HG03095 (cell line): ENCODE results near the gene IL17A.

Experiments
- ATAC-seq: cut with Tn5 transposase; IDR thresholded peaks from one replicate; pipeline ENCODE4 v1.9.1; 2021; ENCODE audit warnings: moderate library complexity; ENCODE audit not compliant: unreplicated experiment

The IL17A gene

DNA sequence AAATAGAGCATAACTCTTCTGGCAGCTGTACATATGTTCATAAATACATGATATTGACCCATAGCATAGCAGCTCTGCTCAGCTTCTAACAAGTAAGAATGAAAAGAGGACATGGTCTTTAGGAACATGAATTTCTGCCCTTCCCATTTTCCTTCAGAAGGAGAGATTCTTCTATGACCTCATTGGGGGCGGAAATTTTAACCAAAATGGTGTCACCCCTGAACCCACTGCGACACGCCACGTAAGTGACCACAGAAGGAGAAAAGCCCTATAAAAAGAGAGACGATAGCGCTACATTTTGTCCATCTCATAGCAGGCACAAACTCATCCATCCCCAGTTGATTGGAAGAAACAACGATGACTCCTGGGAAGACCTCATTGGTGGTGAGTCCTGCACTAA is at the start of gene IL17A:
TSS of gene IL17A (plus strand) at position 301 of the 400 bp plus-strand sequence. CDS start at position 358, 57 bp downstream.
- ATAC-seq: no peak

DNA sequence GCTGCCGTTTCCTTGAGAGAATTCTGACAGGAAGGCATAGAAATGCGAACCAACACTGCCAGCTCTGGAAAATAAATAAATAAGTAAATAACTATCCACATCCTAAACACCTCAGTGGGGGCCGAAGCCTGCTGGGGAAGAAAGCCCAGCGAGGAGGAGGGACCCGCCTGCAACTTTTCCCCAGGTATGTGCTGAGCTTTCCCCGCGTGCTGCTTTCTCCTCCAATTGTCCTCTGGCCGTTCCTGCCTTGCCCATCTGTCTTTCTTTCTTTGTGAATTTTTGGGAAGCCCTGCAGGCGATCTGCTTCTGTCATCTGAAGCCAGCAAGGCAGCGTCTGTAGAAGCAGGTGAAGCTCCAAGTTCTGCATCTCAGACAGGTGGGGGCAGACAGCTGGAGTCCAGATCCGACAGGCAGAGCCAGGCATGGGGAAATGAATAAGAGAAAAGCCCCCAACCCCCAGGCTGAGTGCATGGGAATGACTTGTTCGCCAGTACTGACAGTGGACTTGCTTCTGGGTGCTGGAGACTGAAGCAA is 49.2 kb upstream of the IL17A start:
- ATAC-seq: no peak

DNA sequence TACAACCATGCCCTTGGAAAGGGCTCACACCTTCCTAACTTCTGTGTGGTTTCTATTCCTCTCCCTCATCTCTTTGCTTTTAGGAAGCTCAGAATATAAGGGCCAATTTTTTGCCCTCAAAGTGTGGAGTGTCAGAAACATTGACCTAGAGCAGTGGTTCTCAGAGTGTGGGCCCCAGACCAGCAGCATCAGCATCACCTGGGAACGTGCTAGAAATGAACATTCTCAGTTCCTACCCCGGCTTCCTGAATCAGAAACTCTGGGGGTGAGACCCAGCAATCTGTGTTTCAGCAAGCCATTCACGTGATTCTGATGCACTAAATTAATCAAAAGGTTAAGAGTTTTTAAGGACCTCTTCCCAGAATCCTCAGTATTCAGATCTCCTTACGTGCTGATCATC is 47.9 kb upstream of the IL17A start:
- ATAC-seq: no peak

DNA sequence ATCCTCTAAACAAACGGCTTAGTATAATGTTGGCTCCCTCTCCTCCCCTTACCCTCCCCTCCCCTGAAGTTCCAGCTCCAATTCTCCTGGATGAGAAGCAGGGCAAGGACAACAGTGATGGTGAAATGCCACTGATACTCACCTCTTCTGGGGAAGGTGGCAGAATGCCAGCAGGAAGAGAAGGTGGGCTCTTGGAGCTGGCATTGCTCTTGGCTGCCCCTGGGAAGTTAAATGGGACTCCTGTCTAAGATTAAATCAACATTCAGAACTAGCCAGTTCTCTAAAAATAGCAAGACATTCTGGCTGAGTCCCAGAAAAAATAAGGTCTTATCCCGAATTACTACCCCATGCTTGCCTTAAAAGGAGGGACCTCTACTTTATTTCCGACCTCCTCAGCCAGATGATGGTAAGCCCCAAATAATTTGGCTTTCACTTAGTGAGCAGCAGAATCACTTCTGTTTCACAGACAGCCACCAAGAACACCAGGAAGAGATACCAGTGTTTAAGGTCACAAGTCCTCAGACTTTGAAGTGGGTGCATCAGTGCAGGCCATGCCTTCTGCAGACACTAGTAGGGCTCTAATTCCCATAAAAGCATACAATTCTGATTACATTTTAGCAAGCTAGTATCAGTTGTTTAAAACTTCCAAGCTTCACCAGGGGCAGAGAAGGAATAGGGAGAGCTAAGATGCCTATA is 46.0 kb upstream of the IL17A start:
- ATAC-seq: no peak

DNA sequence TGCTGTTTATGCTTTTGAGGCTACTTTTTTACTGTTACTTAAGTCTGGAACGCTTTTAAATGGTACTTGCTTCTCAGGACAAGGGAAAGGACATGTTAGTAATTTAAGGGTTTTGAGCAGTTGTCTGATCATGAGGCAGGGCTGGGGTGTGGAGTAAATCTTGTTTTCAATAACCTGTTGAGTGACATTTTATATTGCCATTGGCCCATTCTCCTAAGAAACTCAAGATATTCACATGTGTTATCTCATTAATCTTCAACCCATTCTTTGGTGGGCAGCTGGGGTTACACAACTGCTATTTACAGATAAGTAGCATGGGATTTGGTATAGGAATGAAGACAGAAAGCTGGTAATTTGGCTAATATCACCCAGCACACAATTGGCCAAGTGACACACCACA is 44.6 kb upstream of the IL17A start:
- no peak for ATAC-seq

DNA sequence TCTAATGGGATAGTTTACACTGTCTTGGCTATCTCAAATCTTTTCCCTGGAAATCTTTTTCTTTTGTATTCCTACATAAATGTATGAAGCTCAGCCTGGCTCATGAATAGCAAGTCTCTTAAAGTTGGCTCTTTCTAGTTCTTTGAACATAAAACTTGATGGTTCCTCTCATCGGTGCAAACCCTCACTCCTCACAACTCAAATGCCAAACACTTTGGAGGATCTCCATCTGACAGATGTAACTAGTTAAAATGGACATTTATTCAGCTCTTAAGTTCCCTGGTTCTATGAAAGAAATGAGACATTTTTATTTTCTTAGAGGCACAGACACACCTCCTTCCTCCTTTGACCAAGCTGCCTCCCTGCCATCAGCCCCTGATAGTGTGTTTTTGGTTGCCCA is 43.6 kb upstream of the IL17A start:
- ATAC-seq: no peak

DNA sequence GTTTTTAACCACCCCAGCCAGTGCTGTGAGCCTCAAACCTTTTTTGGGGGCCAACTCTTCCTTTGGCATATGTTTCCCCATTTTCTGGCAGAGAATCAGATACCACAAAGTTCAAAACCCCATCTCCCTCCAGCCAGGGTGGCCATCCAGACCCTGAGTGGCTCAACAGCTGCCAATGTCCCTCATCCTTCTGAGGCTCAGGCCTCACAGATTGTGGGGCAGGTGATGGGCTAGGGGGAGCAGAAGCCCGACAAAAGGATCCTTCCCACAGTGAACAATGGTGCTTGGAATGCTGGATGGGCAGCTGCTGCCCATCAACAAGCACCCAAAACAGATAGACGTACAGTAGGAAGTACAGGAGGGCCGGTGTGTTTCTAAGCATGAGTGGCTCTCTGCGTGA is 42.6 kb upstream of the IL17A start:
- ATAC-seq: no peak

DNA sequence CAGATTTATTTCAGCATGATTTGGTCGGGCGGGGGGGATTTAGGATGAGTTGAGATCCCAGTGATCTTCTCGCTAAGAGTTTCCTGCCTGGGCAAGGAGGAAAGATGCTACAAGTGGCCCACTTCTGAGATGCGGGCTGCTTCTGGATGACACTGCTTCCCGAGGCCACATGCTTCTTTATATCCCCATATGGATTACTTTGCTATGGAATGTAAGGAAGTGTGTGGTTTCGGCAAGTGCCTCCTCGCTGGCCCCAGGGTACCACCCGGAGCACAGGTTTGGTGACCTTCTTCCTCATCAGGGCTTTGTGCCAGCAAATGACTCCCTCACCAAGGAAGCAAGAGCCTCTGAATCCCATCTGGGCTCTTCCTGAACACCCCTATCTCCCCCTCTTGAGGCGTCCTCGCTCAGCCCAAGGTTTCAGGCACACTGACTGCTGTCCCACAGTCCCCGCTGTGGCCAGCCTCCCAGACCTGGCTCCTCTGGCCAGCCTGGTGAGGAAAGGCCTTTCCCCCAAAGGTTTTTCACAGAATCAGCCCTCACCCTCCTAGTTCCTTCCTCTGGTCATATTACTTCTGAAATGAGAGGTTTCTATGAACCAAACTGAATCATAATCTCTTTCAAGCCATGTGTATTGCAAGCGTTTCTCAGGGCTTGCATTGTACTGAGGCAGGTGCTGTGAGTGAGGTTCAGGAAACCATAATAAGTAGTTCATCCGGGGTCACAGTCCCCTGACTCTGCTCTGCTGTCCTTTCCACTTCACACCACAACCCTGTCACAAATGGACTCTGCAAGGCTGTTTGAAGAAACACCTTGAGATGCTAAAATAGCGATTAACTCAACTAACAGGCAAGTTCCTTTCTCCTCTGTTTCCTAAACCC is 41.7 kb upstream of the IL17A start:
- ATAC-seq: peak; percentile 54

DNA sequence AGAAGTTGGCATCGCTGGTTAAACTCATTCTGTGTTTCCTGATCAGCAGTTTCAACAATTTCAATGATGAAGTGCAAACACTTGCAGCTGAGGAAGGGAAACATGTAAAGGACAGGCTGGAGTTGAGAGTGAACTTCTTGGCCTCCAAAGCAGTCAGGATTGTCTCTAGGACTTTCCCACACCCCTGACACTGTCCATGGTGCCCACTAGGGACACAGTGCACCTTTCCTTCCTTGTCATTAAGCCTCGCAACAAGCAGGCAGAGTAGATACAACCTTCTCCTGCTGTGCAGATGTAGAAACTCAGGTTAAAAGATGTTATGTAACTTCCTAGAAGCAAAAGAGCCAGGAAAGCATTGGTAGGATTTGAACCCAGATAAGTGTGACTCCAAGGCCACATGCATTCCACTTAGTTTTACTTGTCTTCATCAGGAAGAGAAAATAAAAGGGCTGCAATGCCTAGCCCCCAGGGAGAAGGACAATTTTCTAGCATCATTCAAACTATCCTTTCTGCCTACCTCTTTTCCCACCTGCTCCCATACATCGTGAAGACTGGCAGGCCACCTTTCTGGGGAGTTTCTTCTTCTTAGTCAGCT is 39.2 kb upstream of the IL17A start:
- ATAC-seq: no peak

DNA sequence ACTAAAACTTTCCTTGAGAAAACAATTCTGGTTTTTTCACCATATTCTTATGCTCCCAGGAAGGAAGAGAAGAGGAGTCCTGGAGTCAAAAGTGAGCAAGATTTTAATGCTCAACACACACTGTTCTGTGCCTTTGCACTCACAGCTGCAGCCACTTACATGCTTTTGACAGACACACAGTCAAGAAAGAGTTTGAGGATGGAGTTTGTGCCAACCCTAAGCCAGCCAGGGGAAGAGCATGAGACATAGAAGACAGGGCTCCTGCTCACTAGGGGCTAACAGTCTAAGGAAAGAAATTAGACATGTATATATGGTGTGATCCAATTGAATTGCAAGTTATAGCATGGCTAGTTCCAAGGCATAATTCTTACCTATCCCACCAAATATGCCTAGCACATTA is 37.1 kb upstream of the IL17A start:
- ATAC-seq: no peak

DNA sequence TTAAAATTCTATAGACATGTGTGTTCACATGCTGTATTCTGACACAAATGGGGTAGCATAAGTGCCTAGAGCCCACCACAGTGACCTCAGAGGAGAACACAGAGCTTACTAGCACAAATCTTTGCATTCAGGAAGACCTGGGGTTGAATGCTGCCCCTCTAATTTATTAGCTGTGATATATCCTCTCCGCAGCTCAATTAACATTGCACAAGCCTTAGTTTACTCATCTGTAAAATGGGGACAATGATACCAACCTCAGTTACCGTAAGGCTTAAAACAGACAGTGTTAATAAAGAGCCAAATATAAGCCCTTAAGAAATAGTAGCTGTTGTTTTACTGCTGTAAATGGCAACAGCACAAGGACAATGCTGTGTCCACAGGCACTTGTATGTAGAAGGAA is 36.2 kb upstream of the IL17A start:
- no peak for ATAC-seq

DNA sequence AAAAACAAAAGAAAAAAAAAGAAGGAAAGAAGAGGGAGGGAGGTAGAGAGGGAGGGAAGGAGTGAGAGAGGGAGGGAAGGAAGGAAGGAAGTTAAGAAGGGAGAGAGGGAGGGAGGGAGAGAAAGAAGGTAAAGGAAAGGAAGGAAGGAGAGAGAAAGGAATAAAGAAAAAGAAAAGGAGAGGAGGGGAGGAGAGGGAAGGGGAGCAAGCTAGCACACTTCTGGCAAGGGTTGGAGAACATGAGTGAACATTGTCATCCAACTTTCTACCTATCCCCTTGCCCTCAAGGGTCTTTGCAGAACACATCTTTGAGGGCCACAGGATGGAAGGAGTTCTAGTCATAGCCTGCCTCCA is 34.1 kb upstream of the IL17A start:
- ATAC-seq: no peak

DNA sequence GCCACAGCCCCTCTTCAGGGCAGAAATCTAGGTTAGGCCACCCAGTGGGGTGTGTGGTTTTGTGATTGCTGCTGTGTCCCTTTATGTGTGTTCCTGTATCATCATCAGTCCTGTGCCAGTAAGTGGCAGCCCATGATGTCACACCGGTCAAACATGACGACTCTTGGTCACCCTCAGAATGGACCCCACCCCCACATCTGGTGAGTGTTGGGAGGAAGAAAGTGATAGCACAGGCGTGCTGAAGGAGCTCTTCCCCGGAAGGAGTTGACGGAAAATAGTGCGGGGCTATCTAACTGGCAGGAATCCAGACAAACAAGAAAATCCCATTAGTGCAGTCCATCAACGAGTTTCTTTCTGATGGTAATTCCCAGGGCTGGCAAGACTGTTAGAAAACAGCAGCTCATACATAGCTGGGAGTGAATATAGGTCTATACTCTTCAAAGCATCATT is 33.4 kb upstream of the IL17A start:
- no peak for ATAC-seq

DNA sequence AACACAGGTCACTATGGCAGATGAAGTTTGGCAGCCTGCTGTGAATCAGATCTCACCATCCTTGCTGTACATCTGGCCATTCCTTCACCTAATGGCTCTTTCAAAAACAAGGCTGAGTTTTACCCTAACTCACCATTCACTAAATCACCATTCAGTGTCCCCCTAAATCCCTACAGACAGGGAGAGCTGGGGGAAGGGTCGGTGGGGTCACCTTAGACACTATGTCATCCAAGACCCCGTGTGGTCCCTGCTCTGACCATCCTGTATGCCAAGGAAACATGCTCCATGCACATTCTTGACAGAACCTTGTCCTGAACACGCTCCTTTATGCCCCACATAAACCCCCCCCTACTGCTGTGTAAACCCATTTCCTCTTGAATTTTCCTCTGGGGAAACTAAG is 31.8 kb upstream of the IL17A start:
- no peak for ATAC-seq

DNA sequence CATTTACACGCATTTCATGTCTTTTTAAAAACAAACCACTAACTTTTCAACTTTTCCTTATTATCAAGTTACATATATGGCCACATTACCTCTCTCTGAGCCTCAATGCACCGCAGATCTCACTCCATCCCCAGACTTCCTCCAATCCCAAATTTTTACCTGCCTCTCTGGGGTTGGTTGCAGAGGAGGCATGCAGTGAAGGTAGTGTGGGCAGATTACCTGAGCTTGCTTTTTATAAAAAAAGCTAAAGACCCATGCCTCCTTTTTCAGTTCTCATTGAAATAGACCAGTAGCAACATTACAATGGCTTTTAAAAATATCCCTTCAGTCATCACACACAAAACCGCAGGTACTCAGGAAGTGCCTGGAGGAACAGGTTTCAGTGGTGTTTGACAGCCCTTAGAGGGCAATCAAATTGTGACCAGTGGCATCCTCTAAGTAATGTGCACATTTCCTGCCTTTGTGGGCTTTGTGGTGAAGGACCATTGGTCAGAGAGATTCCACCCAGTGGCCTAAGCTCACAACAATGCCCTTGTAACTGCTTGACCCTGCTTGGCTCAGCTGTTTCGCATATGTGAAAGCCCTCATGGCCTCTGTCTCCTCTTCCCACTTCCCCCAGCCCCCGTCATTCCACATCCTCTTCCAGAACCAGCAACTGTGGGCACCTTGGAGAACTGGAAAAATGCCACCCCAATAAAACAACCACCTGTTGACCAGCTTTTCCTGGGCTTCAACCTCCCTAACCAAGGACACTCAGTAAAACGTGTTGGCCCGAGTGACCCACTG is 30.2 kb upstream of the IL17A start:
- ATAC-seq: peak; percentile 78

DNA sequence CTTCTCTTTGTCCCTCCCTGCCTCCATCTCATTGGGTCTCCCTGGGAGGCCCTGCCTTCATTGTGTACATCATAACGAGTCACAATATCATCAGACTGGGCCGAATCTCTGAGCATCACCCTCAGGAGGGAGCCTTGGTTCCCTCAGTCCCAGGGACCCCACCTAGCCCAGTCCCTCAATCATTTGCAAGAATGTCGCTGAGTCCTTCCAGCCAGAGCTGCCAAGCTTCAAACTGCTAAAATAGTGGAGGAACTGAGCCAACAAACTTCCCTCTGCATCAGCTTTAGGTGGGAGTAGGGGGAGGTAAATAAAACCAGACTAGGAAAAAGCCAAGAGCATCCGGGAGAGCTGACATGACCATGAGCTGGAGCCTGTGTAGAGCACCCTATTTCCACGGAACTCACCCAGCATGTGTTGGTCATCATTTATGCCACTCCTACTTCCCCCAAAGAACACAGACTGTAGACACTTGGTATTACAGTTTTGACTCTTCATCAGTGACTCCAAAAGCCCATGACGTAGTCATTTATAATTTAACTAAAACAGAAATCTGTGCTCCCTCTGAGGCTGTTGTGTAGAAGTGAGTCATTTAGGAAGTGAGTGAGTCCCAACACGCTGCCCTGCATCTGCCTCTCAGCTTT is 28.8 kb upstream of the IL17A start:
- ATAC-seq: peak; percentile 48

DNA sequence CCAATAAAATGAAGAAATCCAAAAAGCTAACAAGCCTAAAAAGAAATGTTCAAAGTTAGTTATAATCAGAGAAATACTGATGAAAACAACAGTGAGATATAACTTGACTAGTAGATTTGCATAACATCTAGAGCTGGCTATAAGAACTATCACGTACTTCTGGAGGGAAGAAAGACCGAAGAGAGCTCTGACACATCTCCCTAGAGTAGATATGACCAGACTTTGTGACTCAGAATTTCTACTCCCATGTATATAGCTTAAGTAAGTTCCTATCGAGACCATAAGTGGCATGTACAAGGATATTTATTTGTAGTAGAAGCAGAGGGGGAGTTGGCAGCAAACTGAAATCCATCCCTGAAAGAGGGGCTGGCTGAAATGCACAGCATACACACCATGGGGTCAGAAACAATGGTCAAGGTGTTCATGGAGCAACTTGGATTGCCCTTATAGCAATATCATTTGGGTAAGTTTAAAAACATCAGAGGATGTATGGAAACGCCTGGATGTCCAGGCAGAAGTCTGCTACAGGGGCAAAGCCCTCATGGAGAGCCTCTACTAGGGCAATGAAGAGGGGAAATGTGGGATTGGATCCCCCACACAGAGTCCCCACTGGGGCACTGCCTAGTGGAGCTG is 25.6 kb upstream of the IL17A start:
- ATAC-seq: no peak

DNA sequence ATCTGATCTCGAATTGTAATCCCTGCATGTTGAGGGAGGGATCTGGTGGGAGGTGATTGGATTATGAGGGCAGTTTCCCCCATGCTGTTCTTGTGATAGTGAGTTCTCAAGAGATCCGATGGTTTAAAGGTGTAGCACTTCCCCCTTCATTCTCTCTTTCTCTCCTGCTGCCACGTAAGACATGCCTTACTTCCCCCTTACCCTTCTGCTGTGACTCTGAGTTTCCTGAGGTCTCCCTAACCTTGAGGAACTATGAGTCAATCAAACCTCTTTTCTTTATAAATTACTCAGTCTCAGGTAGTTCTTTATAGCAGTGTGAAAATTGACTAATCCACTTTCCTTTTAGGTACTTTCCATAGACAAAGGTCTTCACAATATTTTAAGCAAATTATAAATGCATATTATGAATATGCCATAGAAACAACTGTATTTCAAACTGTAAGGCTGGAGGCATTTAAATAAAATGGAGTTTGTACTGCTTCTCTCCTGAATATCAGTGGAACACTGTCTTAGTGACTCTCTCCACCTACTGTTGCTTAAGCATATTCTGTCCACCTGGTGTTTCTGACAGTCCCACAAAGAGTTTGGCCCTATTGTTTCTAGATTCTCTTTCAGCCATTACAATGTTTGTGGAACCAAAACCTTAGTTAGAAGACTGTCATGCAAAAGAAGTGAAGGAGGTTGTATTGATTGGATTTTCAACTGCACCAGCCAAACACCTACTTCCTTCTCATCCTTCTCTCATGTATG is 24.3 kb upstream of the IL17A start:
- ATAC-seq: no peak
